ENCODE results near the gene MUC6. TPM values are rescaled to one million over a fixed set of nuclear protein-coding genes. Genes with fewer than 3 reads are reported as not detected.

MUC6 gene
- total RNA-seq, 1 experiment from 2014 or later: not detected

DNA sequence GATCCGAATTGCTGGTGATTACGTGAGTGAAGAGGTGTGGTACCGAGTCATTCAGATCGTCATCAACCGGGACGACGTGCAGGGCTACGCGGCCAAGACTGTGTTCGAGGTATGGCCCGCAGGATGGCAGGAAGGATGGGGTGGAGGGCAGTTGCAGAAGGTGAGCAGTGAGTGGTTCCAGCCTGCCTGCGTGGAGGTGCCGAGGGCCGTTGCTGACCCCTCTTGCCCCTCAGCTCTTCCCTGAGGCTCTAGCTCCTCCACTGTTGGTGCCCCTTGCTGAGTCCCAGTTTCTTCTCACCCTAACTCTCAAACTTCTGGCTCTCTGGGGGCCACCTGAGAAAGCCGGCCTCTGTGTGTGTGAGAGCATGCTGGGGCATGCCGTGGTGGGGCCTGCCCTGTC is 43.9 kb downstream of the MUC6 start:
- Histone ChIP-seq H3K27ac (ENCODE audit: low read depth, low read length, poor library complexity, severe bottlenecking) (no peak overlapping the region), H3K4me1 (ENCODE audit: insufficient read depth, low read length, poor library complexity, severe bottlenecking) (no peaks in the 10 kb centered on the region), H3K4me3 (ENCODE audit: low read depth, low read length, poor library complexity, severe bottlenecking) (no peak overlapping the region), H3K27me3 (replicated peaks; ENCODE audit: insufficient read depth, low read depth, low read length, poor library complexity) (no peaks in the 10 kb centered on the region), H3K9me3 (ENCODE audit: low read depth, low read length, poor library complexity, severe bottlenecking) (no peaks in the 10 kb centered on the region), H3K36me3 (ENCODE audit: insufficient read depth, low read length, poor library complexity, severe bottlenecking) (peaks cover 7% of the 10 kb centered on the region)
- intact Hi-C loops (cut with micrococcal nuclease; ENCODE audit: unreplicated experiment): no loop called here
- no peak for DNase-seq (ENCODE audit: low spot score)
- no TSS peak for BruUV-seq (replicated peaks)
- ChIA-PET POLR2A (ENCODE audit: low non-redundant PET) (no interaction called here), CTCF (no interaction called here)
- TF ChIP-seq EZH2 (IDR thresholded peaks at IDR 0.05; ENCODE audit: borderline replicate concordance, low read depth, low read length, poor library complexity, severe bottlenecking): no peak
- TF ChIP-seq, protein P1, sequence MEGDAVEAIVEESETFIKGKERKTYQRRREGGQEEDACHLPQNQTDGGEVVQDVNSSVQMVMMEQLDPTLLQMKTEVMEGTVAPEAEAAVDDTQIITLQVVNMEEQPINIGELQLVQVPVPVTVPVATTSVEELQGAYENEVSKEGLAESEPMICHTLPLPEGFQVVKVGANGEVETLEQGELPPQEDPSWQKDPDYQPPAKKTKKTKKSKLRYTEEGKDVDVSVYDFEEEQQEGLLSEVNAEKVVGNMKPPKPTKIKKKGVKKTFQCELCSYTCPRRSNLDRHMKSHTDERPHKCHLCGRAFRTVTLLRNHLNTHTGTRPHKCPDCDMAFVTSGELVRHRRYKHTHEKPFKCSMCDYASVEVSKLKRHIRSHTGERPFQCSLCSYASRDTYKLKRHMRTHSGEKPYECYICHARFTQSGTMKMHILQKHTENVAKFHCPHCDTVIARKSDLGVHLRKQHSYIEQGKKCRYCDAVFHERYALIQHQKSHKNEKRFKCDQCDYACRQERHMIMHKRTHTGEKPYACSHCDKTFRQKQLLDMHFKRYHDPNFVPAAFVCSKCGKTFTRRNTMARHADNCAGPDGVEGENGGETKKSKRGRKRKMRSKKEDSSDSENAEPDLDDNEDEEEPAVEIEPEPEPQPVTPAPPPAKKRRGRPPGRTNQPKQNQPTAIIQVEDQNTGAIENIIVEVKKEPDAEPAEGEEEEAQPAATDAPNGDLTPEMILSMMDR (conservative IDR thresholded peaks at IDR 0.05; ENCODE audit: low read depth, low read length): no peak

DNA sequence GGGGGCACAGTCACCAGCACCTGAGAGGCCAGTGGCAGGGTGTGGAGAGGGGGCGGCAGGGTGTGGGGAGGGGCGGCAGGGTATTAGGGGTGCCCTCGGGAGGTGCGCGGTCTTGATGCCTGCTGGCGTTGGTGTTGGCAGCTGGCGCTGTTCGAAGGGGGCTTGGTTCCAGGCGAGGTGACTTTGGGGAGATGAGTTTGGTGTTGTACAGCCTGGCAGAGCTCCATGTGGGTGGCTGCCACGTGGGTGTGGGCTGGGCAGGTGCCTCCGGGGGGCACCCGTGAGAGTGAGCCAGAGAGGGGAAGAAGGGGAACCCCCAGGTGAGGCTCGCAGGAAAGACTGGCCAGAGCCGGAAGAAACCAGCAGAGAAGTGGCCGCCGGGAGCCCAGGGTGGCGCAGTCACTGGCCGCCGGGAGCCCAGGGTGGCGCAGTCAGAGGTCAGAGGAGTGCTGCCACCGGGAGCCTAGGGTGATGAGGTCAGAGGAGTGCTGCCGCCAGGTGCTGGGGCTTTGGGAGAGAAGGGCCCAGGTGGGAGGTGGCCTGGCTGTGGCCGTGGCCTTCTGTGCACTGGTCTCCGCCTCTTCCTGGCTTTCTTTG is 44.7 kb downstream of the MUC6 start:
- TF ChIP-seq EZH2 (IDR thresholded peaks at IDR 0.05; ENCODE audit: borderline replicate concordance, low read depth, low read length, poor library complexity, severe bottlenecking): no peak
- TF ChIP-seq, protein P1 (conservative IDR thresholded peaks at IDR 0.05; ENCODE audit: low read depth, low read length): no peak
- Histone ChIP-seq H3K4me1 (ENCODE audit: insufficient read depth, low read length, poor library complexity, severe bottlenecking) (no peaks in the 10 kb centered on the region), H3K27ac (ENCODE audit: low read depth, low read length, poor library complexity, severe bottlenecking) (no peak overlapping the region), H3K9me3 (ENCODE audit: low read depth, low read length, poor library complexity, severe bottlenecking) (no peaks in the 10 kb centered on the region), H3K4me3 (ENCODE audit: low read depth, low read length, poor library complexity, severe bottlenecking) (no peak overlapping the region), H3K36me3 (ENCODE audit: insufficient read depth, low read length, poor library complexity, severe bottlenecking) (peaks cover 11% of the 10 kb centered on the region), H3K27me3 (replicated peaks; ENCODE audit: insufficient read depth, low read depth, low read length, poor library complexity) (no peaks in the 10 kb centered on the region)
- intact Hi-C loops (cut with micrococcal nuclease; ENCODE audit: unreplicated experiment): no loop called here
- BruUV-seq (replicated peaks): no TSS peak
- CTCF ChIA-PET: no interaction called here
- POLR2A ChIA-PET (ENCODE audit: low non-redundant PET): no interaction called here
- DNase-seq (ENCODE audit: low spot score): no peak

DNA sequence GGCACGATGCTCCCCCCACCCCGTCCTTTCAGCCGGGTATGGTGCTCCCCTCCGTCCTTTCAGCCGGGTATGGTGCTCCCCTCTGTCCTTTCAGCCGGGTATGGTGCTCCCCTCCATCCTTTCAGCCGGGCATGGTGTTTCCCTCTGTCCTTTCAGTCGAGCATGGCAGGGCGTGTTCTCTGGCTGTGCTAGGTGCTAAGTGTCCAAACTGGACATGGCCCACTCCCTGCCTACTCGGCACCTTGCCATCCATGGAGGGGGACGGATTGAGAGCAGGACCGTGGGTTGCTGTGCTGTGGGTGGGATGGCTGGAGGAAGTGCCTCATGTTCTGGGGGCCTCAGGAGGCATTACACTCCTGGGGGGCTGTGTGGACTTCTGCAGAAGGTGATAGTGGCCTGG is 45.5 kb downstream of the MUC6 start:
- TF ChIP-seq EZH2 (IDR thresholded peaks at IDR 0.05; ENCODE audit: borderline replicate concordance, low read depth, low read length, poor library complexity, severe bottlenecking): no peak
- TF ChIP-seq, protein P1 (conservative IDR thresholded peaks at IDR 0.05; ENCODE audit: low read depth, low read length): no peak
- intact Hi-C loops (cut with micrococcal nuclease; ENCODE audit: unreplicated experiment): no loop called here
- ChIA-PET CTCF (no interaction called here), POLR2A (ENCODE audit: low non-redundant PET) (no interaction called here)
- H3K4me1 ChIP-seq (ENCODE audit: insufficient read depth, low read length, poor library complexity, severe bottlenecking): no peaks in the 10 kb centered on the region
- no TSS peak for BruUV-seq (replicated peaks)
- H3K9me3 ChIP-seq (ENCODE audit: low read depth, low read length, poor library complexity, severe bottlenecking): no peaks in the 10 kb centered on the region
- no peaks in the 10 kb centered on the region for H3K27me3 ChIP-seq (replicated peaks; ENCODE audit: insufficient read depth, low read depth, low read length, poor library complexity)
- no peak for DNase-seq (ENCODE audit: low spot score)
- H3K27ac ChIP-seq (ENCODE audit: low read depth, low read length, poor library complexity, severe bottlenecking): no peak overlapping the region
- H3K4me3 ChIP-seq (ENCODE audit: low read depth, low read length, poor library complexity, severe bottlenecking): no peak overlapping the region
- H3K36me3 ChIP-seq (ENCODE audit: insufficient read depth, low read length, poor library complexity, severe bottlenecking): peaks cover 18% of the 10 kb centered on the region
